Motor neuron (in vitro differentiated cells): ENCODE data around the gene DYNLL1. TPM values are rescaled to one million over a fixed set of nuclear protein-coding genes. Genes with fewer than 3 reads are reported as not detected.

ENCODE experiments used
- ATAC-seq, 8 experiments: fragments of 200-7000 bp; cut with Tn5 transposase; replicated peaks in 6 of 8; 2 replicates each; pipeline ENCODE4 v1.8.0; 2021; ENCODE audit warnings: mild to moderate bottlenecking in 8 of 8, moderate library complexity in 8 of 8
- H3K27ac ChIP-seq, 2 donors: fragments of 250-450 bp; sonication (Bioruptor Pico); 2 replicates each; pipeline ENCODE4 v1.9.0; 2021; ENCODE audit warnings: antibody characterized with exemption in 2 of 2, mild to moderate bottlenecking in 2 of 2, moderate library complexity in 1 of 2
- H3K4me1 ChIP-seq, 2 donors: fragments of 250-450 bp; sonication (Bioruptor Pico); replicated peaks in 1 of 2; 2 replicates each; pipeline ENCODE4 v1.6.1; 2021; ENCODE audit warnings: antibody characterized with exemption in 2 of 2, mild to moderate bottlenecking in 2 of 2, moderate library complexity in 1 of 2
- H3K4me3 ChIP-seq, 5 donors: fragments of 250-450 bp; sonication (Bioruptor Pico); 2 replicates each; pipeline ENCODE4 v1.9.0; 2021; ENCODE audit warnings: antibody characterized with exemption in 5 of 5, mild to moderate bottlenecking in 5 of 5, moderate library complexity in 4 of 5
- WGBS, 10 experiments: fragments of 450-650 bp; shearing (Covaris generic); methylation state at CpG; one replicate each; pipeline ENCODE4 v1.0.0; 2022; 5-methylcytosine and 5-hydroxymethylcytosine counted together
- in situ Hi-C, 9 experiments: fragments of 400-800 bp; cut with MboI; loops; one replicate each; pipeline ENCODE4 v1.15.0; 2021; ENCODE audit warnings: low sequenced_read_pairs in 9 of 9, low pct_unique_long_range_greater_than_20kb in 2 of 9; ENCODE audit not compliant: unreplicated experiment in 9 of 9
- total RNA-seq, 8 experiments: library from RNA; unstranded; fragments of 300-600 nt; gene quantifications; 2 replicates each; pipeline versions ENCODE4 v1.2.3 to v1.2.4, GENCODE V29; 2022

DYNLL1 gene
- total RNA-seq, 8 experiments from 2014 or later: 155 to 622 (median 349) TPM

- no peak for ATAC-seq
- WGBS, 10 experiments: 73 to 100% (median 82%) methylated on average over 1 to 4 of the region's 4 CpGs; no CpG with 5 or more reads in 1 of the 10 experiments
- in situ Hi-C loops: no loop called here
- Histone ChIP-seq H3K27ac (no peak overlapping the region), H3K4me1 (peaks cover 27 to 35% of the 10 kb centered on the region in 2 donors), H3K4me3 (no peak overlapping the region)
Observed at GRCh38 chr12:120532701-120533238, 36.9 kb downstream of the DYNLL1 start.

- peak; percentile 61 to 91 (median 84) for ATAC-seq
- in situ Hi-C loops: no loop called here
- WGBS, 10 experiments: 0 to 13% (median 0%) methylated on average over 2 to 23 of the region's 43 CpGs; no CpG with 5 or more reads in 1 of the 10 experiments
- H3K27ac ChIP-seq: peak within 1 kb of the TSS; percentile 83
- peak within 1 kb of the TSS; percentile 64 to 97 (median 85) for H3K4me3 ChIP-seq
- peaks cover 38 to 45% of the 10 kb centered on the region in 2 donors for H3K4me1 ChIP-seq
Observed at GRCh38 chr12:120534203-120534702, 38.3 kb downstream of the DYNLL1 start, which contains the start of gene RNF10. RNF10 (plus strand) TSS chr12:120534356; CDS start chr12:120534812, 456 bp downstream.

- 0 to 38% (median 8%) methylated on average over 2 to 12 of the region's 52 CpGs; no CpG with 5 or more reads in 1 of the 10 experiments for WGBS, 10 experiments
- H3K4me3 ChIP-seq: peak overlapping the region; percentile 64 to 97 (median 85)
- peak; percentile 55 to 75 (median 61) for ATAC-seq
- H3K27ac ChIP-seq: peak overlapping the region; percentile 83
- in situ Hi-C loops: no loop called here
- peaks cover 32 to 38% of the 10 kb centered on the region in 2 donors for H3K4me1 ChIP-seq
Observed at GRCh38 chr12:120534703-120535655, 39.1 kb downstream of the DYNLL1 start.

GRCh38 chr12:120536064-120536791, 40.3 kb downstream of the DYNLL1 start:
- ATAC-seq: no peak
- Histone ChIP-seq H3K4me3 (peak overlapping the region; percentile 64 to 97 (median 85)), H3K27ac (no peak overlapping the region), H3K4me1 (peaks cover 31 to 38% of the 10 kb centered on the region in 2 donors)
- in situ Hi-C loops: no loop called here
- 53 to 100% (median 89%) methylated on average over 1 to 11 of the region's 13 CpGs; no CpG with 5 or more reads in 1 of the 10 experiments for WGBS, 10 experiments

- no peak for ATAC-seq
- Histone ChIP-seq H3K27ac (no peak overlapping the region), H3K4me1 (peaks cover 31 to 38% of the 10 kb centered on the region in 2 donors), H3K4me3 (peak overlapping the region in 1 of 5 donors; percentile 7)
- 20 to 92% (median 53%) methylated on average over 1 to 4 of the region's 4 CpGs for WGBS, 10 experiments
- in situ Hi-C loops: no loop called here
Observed at GRCh38 chr12:120537856-120538220, 41.9 kb downstream of the DYNLL1 start.

GRCh38 chr12:120538281-120539156, 42.6 kb downstream of the DYNLL1 start:
- Histone ChIP-seq H3K4me3 (peak overlapping the region in 1 of 5 donors; percentile 1), H3K4me1 (peaks cover 31 to 38% of the 10 kb centered on the region in 2 donors), H3K27ac (peak overlapping the region in 1 of 2 donors; percentile 43)
- 13 to 77% (median 58%) methylated on average over 2 to 6 of the region's 6 CpGs for WGBS, 10 experiments
- peak in 1 of 8 experiments; percentile 2 for ATAC-seq
- in situ Hi-C loops: no loop called here

- Histone ChIP-seq H3K4me3 (no peak overlapping the region), H3K4me1 (peaks cover 31 to 38% of the 10 kb centered on the region in 2 donors), H3K27ac (no peak overlapping the region)
- 100% methylated on average over 1 of the region's 1 CpG; no CpG with 5 or more reads in 7 of the 10 experiments for WGBS, 10 experiments
- ATAC-seq: no peak
- in situ Hi-C loops: no loop called here
Observed at GRCh38 chr12:120539303-120539702, 43.4 kb downstream of the DYNLL1 start.

GRCh38 chr12:120540445-120540844, 44.5 kb downstream of the DYNLL1 start:
- 13 to 97% (median 89%) methylated on average over 3 of the region's 3 CpGs; no CpG with 5 or more reads in 5 of the 10 experiments for WGBS, 10 experiments
- in situ Hi-C loops: no loop called here
- ATAC-seq: no peak
- Histone ChIP-seq H3K4me3 (no peak overlapping the region), H3K27ac (no peak overlapping the region), H3K4me1 (peaks cover 31 to 36% of the 10 kb centered on the region in 2 donors)

GRCh38 chr12:120542166-120542565, 46.3 kb downstream of the DYNLL1 start:
- no peak overlapping the region for H3K27ac ChIP-seq
- ATAC-seq: no peak
- H3K4me3 ChIP-seq: no peak overlapping the region
- WGBS, 10 experiments: 86 to 100% (median 93%) methylated on average over 2 to 4 of the region's 5 CpGs; no CpG with 5 or more reads in 3 of the 10 experiments
- H3K4me1 ChIP-seq: peaks cover 16 to 18% of the 10 kb centered on the region in 2 donors
- in situ Hi-C loops: no loop called here

GRCh38 chr12:120544691-120545090, 48.8 kb downstream of the DYNLL1 start:
- Histone ChIP-seq H3K27ac (no peak overlapping the region), H3K4me3 (no peak overlapping the region), H3K4me1 (no peaks in the 10 kb centered on the region)
- in situ Hi-C loops: no loop called here
- 73 to 100% (median 96%) methylated on average over 2 to 3 of the region's 3 CpGs; no CpG with 5 or more reads in 2 of the 10 experiments for WGBS, 10 experiments
- no peak for ATAC-seq

GRCh38 chr12:120546050-120546386, 50.1 kb downstream of the DYNLL1 start:
- ATAC-seq: peak in 1 of 8 experiments; percentile 85
- WGBS, 10 experiments: 25 to 100% (median 95%) methylated on average over 1 to 3 of the region's 3 CpGs; no CpG with 5 or more reads in 2 of the 10 experiments
- Histone ChIP-seq H3K27ac (no peak overlapping the region), H3K4me3 (no peak overlapping the region), H3K4me1 (no peaks in the 10 kb centered on the region)
- in situ Hi-C loops: no loop called here
